Kidney epithelial cell (primary cell): ENCODE measurements around the gene RUSC2. TPM values are rescaled to one million over a fixed set of nuclear protein-coding genes. Genes with fewer than 3 reads are reported as not detected.

ENCODE experiments used
- DNase-seq: peaks from one replicate; pipeline ENCODE4 v3.0.0-alpha.2; 2010; ENCODE audit warnings: low read depth
- H3K27me3 ChIP-seq: 2 replicates; pipeline ENCODE4 v1.6.0; 2011; ENCODE audit warnings: low read length; ENCODE audit not compliant: control insufficient read depth, insufficient read depth
- H3K36me3 ChIP-seq: 2 replicates; pipeline ENCODE4 v1.5.1; 2011; ENCODE audit warnings: low read length; ENCODE audit not compliant: control insufficient read depth, insufficient read depth
- H3K4me3 ChIP-seq: 2 replicates; pipeline ENCODE4 v1.5.1; 2011; ENCODE audit warnings: low read depth, mild to moderate bottlenecking, control low read depth, low read length
- CTCF ChIP-seq: IDR thresholded peaks from 2 replicates; pipeline ENCODE4 v1.5.1; 2011; ENCODE audit warnings: mild to moderate bottlenecking, moderate library complexity, low read length, control low read depth, inconsistent platforms; ENCODE audit not compliant: insufficient read depth, poor library complexity, severe bottlenecking
- total RNA-seq: library from RNA; depleted of rRNA; stranded (reverse); fragments of >200 nt; gene quantifications from 2 replicates; pipeline ENCODE4 v1.2.3, GENCODE V29; 2015

Gene RUSC2
- 29.6 and 33.6 TPM in 2 replicates for total RNA-seq

- peak; percentile 34 for DNase-seq
- peak; percentile 42 for TF ChIP-seq CTCF
- Histone ChIP-seq H3K27me3 (no peaks in the 10 kb centered on the region), H3K36me3 (no peaks in the 10 kb centered on the region), H3K4me3 (peak within 1 kb of the TSS; percentile 83)
These were observed at the start of gene RUSC2 for GRCh38 chr9:35489313-35490154. Gene RUSC2 (plus strand): TSS chr9:35490111. CDS start chr9:35546522, 56,411 bp downstream.

DNA sequence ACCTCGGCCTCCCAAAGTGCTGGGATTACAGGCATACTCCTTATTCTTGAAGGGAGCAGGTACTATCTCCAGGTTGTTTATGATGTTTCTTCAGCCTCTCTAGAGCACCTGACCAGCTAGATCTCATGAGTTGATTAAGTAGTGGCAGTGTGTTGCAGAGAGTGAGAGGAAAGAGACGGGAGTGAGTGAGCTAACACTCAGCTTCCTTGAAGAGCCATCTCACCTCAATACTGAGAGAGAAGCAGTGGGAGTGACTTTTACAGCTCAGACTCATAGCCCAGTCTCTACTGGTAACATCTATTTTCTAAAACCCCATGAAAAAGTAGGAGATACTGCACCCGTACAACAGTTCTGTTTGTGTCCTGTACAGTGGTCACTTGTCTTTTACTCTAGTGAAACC lies 43.9 kb upstream of the RUSC2 start:
- Histone ChIP-seq H3K36me3 (no peaks in the 10 kb centered on the region), H3K4me3 (no peak overlapping the region), H3K27me3 (no peaks in the 10 kb centered on the region)
- TF ChIP-seq CTCF = no peak
- no peak for DNase-seq

DNA sequence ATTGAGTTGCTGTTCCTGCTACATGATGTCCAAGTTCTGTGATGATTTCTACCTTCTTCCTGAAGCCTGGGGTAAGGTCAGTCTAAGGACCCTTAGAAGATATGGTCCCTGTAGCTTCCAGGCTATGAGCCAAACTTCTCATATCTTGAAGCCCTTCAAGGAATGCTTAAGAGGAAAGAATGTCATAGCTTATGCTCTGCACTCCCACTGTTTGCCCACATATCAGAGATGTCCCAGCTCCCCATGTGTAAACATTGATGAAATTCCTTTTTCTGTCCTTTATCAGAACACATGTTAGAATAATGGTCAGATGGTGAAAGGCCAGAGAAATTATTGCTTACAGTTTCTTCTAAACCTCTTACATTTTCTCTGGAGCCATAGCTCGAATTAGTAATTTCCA lies 41.4 kb upstream of the RUSC2 start:
- H3K27me3 ChIP-seq = no peaks in the 10 kb centered on the region
- TF ChIP-seq CTCF = no peak
- no peaks in the 10 kb centered on the region for H3K36me3 ChIP-seq
- H3K4me3 ChIP-seq = no peak overlapping the region
- no peak for DNase-seq

- TF ChIP-seq CTCF = peak; percentile 2
- no peak for DNase-seq
- no peaks in the 10 kb centered on the region for H3K36me3 ChIP-seq
- no peak overlapping the region for H3K4me3 ChIP-seq
- H3K27me3 ChIP-seq = no peaks in the 10 kb centered on the region
These were observed 37.4 kb upstream of the RUSC2 start for GRCh38 chr9:35452481-35452880.

- no peak for DNase-seq
- Histone ChIP-seq H3K36me3 (no peaks in the 10 kb centered on the region), H3K4me3 (no peak overlapping the region), H3K27me3 (no peaks in the 10 kb centered on the region)
- no peak for TF ChIP-seq CTCF
These were observed 36.1 kb upstream of the RUSC2 start for GRCh38 chr9:35453786-35454185.
